Stimulated activated CD4-positive, alpha-beta T cell treated with anti-CD3 and anti-CD28 coated beads, Interleukin-2, amount 100 ng/mL, for 48 hours (primary cell): ENCODE results near the gene DCTN4.
"Not testable (repeated sequence)": the region's sequence is repeated elsewhere in the genome, so short reads cannot be mapped to it uniquely, and the experiment has no call there.

Experiments used
- DNase-seq, 2 donors: peaks; one replicate each; pipeline ENCODE4 v3.0.0-alpha.2; 2020

DCTN4 gene

GRCh38 chr5:150778088-150778516 lies 19.3 kb upstream of the DCTN4 start:
- DNase-seq, result no peak

DNA sequence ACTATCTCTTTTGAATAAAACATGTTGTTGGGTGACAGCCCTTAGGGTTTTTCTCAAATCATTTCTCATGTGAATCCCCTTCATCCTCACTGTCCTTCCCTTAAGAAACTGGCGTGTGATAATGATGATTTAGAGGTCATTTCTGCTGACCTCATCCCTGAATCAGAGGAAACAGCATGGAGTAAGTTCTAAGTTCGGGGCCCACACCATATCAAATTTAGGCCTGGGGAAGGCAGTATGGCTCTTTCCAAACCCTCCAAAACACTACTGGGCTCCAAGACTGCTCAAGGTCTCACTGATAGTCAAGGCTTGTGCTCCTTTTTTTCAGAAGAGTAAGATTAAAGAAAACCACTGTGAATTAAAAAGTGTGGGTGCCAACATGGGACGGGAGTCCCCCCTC lies 18.9 kb upstream of the DCTN4 start:
- DNase-seq, result no peak

DNA sequence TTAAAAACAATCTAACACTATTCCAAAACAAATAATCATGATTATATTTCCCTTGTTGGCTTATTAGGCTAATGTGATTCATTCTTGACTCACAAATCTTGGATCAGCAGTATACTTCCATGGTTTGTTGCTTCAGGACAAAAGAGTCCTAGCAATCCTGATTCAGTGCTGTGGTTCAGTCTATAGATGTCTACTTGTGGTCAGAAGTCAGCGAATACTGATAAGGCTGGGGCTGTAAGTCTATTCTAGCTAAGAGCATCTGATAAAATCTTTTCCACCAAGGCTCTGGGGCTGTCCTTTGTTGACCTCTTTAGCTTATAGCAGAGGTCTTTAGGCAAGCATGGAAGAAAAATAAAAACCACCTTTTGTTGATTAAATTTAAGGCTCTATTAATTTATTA lies 15.3 kb upstream of the DCTN4 start:
- no peak for DNase-seq

DNA sequence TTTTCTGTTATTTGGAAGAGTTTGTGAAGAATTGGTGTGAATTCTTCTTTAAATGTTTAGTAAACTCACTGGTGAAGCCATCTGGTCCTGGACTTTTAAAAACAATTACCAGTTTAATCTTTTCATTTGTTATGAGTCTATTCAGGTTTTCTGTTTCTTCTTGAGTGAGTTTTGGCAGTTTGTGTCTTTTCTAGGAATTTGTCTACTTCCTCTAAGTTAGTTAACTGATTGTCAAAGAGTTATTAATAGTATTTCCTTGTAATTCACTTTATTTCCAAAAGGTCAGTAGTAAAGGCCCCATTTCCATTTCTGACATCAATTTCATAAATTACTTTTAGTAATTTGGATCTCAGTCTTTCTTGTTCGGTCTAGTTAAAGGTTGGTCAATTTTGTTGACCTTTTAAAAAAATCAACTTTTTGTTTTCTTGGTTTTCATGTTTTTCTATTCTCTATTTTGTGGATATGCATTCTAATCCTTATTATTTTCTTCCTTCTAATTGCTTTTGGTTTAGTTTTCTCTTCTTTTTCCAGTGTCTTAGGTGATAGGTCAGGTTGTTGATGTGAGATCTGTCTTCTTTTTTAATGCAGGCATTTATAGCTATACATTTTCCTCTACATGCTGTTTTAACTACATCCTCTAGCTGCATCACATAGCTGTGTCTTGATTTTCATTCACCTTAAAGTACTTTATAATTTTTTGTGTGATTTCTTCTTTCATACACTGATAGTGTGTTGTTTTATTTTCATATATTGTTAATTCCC lies 12.4 kb upstream of the DCTN4 start:
- no peak for DNase-seq

DNA sequence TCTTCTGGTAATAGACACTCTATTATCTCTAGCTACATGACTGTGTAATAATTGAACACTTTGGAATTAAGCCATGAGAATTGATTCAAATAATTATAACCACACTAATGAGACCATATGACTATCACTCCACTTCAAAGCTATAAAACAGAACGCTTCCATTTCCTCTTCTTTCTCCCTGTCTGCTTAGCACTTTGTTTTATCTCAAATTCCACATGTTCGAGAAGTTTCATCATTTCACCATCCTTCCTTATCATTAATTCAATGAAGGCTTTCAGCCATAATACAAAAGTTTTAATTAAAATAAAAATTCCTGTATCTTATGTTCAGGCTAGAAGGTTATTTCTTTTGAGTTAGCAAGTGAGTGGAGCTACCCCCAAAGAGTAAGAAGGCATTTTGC lies 7.4 kb upstream of the DCTN4 start:
- DNase-seq, result no peak

DNA sequence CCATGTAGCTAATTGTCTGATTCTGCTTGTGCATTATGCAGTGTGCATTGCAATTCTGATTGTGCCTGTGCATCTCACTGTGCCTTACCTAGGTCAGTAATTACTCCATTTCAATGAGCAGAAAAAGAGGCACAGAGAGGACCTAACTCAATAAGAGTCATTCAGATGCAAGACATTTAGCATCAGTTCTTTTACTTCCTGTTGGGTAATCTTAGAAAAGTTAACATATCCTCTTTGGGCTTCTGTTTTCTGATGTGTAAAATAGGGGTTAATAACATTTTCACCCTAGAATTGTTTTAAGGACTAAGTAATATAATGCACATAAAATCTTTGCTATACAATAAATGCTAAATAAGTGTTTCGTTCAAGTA lies 7.0 kb upstream of the DCTN4 start:
- DNase-seq, result no peak

DNA sequence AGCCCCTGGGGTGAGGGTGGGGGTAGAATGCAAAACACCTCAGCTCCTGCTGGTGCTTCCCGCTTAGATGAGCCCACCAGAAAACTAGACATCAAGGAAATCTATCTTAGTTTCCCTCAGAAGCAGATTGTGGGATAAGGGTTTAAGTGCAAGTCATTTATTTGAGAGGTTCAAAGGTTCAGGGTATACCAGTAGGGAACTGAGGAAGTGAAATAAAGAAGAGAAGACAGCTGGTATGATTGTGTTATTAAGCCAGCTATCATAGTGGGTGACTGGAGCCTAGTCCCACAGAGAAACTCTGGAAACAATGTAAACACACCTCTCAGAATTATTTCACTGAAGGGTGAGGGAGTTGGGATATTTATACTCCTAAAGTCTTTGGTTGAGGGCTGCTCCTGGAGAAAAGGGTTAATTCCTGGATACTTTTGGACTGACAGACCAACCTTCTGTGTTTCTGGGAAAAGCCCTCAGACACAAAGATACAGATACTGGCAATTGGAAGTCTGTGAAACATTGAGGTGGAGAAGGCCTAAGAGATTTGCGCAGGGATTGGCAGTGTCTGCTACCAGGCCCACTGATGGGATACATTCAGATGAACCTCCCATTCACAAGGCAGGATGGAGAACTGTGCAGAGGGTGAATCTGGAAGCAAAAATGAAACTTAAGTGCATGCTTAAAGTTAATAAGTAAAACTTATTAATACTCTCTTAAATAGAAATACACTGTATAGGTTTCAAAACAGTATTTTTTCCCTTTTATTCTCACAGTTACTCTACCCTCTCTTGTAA lies 6.4 kb upstream of the DCTN4 start:
- no peak for DNase-seq

GRCh38 chr5:150764530-150764929 lies 5.7 kb upstream of the DCTN4 start:
- DNase-seq, result no peak

GRCh38 chr5:150763023-150763769 lies 4.4 kb upstream of the DCTN4 start:
- no peak for DNase-seq

GRCh38 chr5:150762211-150762610 lies 3.4 kb upstream of the DCTN4 start:
- DNase-seq, result no peak

DNA sequence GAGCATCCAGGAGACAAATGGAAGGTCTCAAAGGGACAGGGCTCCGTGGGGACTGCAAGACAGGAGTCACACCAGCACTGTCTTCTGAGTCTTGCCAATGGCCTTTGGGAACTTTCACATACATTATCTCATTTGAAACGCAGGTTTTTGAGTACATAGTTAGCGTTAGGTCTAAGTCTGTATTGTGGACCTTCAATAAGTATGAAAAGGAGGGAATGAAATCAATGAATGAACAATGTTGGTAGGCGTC lies 442 bp upstream of the DCTN4 start:
- DNase-seq, result no peak

- no peak for DNase-seq
Observed at GRCh38 chr5:150758203-150758530, 650 bp downstream of the DCTN4 start.

DNA sequence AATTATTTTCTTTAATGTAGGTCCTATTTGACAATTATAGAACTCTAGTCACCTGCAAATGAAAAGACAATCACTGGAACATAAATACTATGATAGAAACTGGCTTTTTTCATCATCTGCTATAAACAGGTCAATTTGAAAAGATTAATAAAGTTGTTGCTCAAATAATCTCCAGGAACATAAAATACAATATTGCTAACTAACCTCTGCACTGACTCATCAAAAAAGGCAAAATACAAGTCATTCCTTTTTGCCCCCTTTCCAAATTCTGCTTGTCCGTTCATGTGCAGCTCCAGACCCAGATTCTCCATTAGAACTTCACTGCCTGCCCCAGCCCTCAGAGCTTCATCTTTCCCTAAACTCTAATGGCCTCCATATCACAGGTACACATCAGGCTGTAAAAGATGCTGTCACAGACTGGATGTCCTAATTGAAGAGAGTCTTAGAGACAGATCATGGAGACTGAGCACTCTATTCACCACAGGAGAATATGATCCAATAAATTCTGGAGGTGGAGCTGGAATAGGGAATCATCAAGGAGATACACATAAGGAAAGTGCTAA lies 1.6 kb downstream of the DCTN4 start:
- no peak for DNase-seq

DNA sequence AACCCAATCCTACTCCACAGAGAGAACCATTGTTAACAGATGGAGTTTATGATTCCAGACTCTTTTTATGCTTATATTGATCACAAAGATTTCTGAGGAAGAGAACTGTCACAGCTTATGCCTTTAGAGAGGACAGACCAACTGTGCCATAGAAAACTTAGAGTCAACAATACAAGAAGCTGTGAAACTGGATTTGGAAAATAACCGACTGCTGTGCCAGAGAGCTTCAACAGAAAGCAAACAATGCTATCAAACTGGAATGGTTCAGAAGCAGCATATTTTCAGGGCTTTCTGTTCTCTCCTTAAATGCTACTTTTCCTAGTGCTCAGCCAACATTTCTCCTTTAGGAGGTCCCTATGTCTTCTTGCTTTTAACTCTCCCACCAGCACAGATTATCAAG lies 5.0 kb downstream of the DCTN4 start:
- DNase-seq, result no peak

GRCh38 chr5:150753463-150753862 lies 5.4 kb downstream of the DCTN4 start:
- no peak for DNase-seq

DNA sequence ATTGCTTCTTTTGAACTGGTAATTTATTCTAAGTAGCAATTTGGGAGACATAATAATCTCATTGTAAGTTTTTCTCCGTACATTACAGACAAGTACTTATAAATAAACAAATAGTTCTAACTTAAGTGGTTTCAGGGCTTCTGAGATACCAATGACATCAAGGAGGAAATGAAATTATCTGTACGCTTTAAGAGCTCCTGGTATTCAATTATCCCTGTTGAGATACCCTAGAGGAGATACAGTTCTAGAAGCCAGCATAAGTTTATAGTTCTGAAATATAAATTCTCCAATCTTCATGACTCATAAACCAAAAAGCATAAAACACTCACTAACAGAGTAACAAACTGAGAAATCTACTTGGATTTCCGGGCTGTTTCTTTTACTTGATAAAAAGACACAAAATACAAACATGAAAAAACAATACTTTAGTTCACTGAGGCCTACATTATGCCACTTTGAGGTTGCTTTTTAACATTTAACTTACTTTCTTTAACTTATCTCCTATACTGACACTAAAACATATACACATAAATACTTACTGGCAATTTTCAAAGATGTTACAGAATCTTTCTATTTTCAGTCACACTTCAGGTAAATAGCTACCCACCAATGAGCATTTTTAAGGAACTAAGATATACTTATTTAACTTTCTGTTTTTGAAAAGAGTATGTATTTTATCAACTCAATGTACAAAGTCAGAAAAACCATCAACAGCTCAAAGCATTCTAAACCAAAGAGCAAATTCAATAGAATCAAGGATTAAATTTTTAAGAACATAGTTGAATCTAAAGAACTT lies 7.5 kb downstream of the DCTN4 start:
- DNase-seq, result no peak

DNA sequence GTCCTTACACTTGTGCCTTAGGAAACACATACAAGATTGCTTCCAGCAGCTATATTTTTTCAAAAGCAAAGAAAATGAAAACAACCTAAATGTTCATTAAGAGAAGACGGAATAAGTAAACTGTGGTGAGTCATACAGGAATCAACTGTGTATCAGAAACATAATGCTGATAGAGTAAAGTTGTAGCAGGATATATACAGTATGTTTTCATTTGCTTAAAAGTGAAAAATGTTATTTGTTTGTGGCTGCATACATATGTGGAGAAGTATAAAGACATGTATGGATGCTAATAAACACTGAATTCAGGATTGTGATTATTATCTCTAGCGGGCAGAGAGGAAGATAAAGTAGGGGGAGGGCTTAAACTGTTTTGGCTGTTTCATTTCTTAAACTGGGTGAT lies 8.3 kb downstream of the DCTN4 start:
- DNase-seq, result no peak

- DNase-seq, result not testable (repeated sequence)
Observed at GRCh38 chr5:150743142-150743488, 15.7 kb downstream of the DCTN4 start.

- DNase-seq, result not testable (repeated sequence)
Observed at GRCh38 chr5:150742455-150743141, 16.2 kb downstream of the DCTN4 start.

DNA sequence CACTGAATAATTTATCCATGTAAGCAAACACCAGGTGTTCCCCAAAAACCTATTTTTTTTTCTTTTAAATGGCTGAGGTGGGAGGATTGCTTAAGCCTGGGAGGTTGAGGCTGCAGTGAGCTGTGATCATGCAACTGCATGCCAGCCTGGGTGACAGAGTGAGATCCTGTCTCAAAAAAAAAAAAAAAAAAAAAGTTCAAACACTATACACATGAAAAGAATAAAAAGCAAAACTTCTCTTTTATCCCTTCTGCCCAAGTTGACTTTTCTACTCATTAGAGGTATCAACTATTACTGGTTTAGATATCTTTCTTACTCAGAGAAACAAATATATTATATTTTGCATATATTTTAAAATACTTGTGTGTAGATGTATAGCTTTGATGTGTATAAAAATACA lies 17.8 kb downstream of the DCTN4 start:
- DNase-seq, result no peak

DNA sequence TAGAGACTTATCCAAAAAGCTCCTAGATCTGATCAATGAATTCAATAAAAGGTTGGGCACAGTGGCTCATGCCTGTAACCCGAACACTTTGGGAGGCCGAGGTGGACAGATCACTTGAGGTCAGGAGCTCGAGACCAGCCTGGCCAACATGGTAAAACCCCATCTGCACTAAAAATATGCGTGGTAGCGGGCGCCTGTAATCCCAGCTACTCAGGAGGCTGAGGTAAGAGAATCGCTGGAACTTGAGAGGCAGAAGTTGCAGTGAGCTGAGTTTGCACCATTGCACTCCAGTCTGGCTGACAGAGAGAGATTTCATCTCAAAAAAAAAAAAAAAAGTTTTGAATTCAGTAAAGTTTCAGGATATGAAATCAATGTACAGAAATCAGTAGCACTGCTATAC lies 20.0 kb downstream of the DCTN4 start:
- no peak for DNase-seq

DNA sequence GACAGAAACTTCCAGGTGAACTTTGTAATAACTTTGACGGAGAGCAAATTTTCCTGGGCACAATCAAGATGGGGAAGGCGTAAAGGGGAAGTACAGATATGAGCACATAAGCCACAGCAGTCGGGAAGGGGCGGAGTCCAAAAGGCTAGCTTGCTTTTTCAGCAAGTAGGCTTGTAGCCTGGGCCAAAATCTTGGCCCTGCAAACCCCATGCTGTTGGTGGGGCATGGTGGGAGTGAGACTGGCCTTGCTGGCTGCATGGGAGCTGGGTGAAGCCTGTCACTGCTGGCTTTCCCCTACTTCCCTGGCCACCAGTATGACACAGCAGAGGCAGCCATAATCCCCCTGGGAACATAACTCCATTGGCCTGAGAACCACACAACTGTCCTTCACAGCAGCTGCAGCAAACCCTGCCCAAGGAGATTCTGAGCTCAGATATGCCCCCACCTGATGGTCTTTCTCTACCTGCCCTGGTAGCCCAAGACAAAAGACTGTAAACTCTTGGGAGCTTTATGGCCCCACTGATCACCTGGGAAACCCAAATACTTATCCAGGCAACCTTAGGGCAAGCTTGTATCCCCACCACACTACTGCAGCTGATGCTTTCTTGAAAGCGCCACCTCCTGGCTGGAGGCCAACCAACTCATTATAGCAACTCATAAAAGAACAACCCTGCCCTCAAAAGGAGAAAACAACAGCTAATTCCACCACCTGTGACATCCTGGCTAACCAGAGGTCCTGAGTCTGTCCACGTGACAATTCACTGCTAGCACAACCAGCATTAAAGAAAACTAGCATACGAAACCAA lies 24.0 kb downstream of the DCTN4 start:
- DNase-seq, result peak in 1 of 2 donors; percentile 8
